ENCODE measurements around the gene ATP8A1. TPM values are rescaled to one million over a fixed set of nuclear protein-coding genes. Genes with fewer than 3 reads are reported as not detected.
A peak's percentile ranks its signal among the peaks of the same experiment; 100 is the strongest.

Gene ATP8A1
- total and polyA plus RNA-seq, 2 donors from 2014 or later: 4.6 to 27.4 TPM

- intact Hi-C loops (cut with DNase I): loop anchor here (5.0 kb wide), 1 partner anchor 305 kb away; no protein-coding TSS in a partner anchor
- Histone ChIP-seq H3K4me3 (ENCODE audit: low read length in 3 of 3) (no peak overlapping the region), H3K9ac (ENCODE audit: low read length in 3 of 3) (no peak overlapping the region), H3K27me3 (ENCODE audit: control insufficient read depth, insufficient read depth, low read length) (no peaks in the 10 kb centered on the region), H3K4me1 (ENCODE audit: control insufficient read depth in 2 of 3, insufficient read depth in 2 of 3, low read depth in 1 of 3, low read length in 3 of 3) (no peaks in the 10 kb centered on the region), H3K9me3 (ENCODE audit: control insufficient read depth in 2 of 3, insufficient read depth in 1 of 3, low read length in 3 of 3) (no peaks in the 10 kb centered on the region), H3K36me3 (ENCODE audit: control insufficient read depth in 2 of 3, insufficient read depth in 3 of 3, low read length in 3 of 3) (no peaks in the 10 kb centered on the region), H3K27ac (ENCODE audit: low read depth in 2 of 2, low read length in 2 of 2) (no peak overlapping the region)
- DNase-seq (no peak), FAIRE-seq (no peak)
- TF ChIP-seq, protein P1, sequence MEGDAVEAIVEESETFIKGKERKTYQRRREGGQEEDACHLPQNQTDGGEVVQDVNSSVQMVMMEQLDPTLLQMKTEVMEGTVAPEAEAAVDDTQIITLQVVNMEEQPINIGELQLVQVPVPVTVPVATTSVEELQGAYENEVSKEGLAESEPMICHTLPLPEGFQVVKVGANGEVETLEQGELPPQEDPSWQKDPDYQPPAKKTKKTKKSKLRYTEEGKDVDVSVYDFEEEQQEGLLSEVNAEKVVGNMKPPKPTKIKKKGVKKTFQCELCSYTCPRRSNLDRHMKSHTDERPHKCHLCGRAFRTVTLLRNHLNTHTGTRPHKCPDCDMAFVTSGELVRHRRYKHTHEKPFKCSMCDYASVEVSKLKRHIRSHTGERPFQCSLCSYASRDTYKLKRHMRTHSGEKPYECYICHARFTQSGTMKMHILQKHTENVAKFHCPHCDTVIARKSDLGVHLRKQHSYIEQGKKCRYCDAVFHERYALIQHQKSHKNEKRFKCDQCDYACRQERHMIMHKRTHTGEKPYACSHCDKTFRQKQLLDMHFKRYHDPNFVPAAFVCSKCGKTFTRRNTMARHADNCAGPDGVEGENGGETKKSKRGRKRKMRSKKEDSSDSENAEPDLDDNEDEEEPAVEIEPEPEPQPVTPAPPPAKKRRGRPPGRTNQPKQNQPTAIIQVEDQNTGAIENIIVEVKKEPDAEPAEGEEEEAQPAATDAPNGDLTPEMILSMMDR (IDR thresholded peaks at IDR 0.05; ENCODE audit: borderline replicate concordance, extremely low read depth, insufficient read depth): no peak
Observed at GRCh38 chr4:42562016-42562415, 94.9 kb downstream of the ATP8A1 start.

- Histone ChIP-seq H3K9me3 (ENCODE audit: control insufficient read depth in 2 of 3, insufficient read depth in 1 of 3, low read length in 3 of 3) (no peaks in the 10 kb centered on the region), H3K36me3 (ENCODE audit: control insufficient read depth in 2 of 3, insufficient read depth in 3 of 3, low read length in 3 of 3) (no peaks in the 10 kb centered on the region), H3K4me3 (ENCODE audit: low read length in 3 of 3) (no peak overlapping the region), H3K27ac (ENCODE audit: low read depth in 2 of 2, low read length in 2 of 2) (no peak overlapping the region), H3K27me3 (ENCODE audit: control insufficient read depth, insufficient read depth, low read length) (no peaks in the 10 kb centered on the region), H3K9ac (ENCODE audit: low read length in 3 of 3) (no peak overlapping the region), H3K4me1 (ENCODE audit: control insufficient read depth in 2 of 3, insufficient read depth in 2 of 3, low read depth in 1 of 3, low read length in 3 of 3) (no peaks in the 10 kb centered on the region)
- intact Hi-C loops (cut with DNase I): loop anchor here (5.0 kb wide), 1 partner anchor 306 kb away; no protein-coding TSS in a partner anchor
- TF ChIP-seq, protein P1 (IDR thresholded peaks at IDR 0.05; ENCODE audit: borderline replicate concordance, extremely low read depth, insufficient read depth): no peak
- DNase-seq (no peak), FAIRE-seq (no peak)
Observed at GRCh38 chr4:42561031-42561430, 95.9 kb downstream of the ATP8A1 start.

DNA sequence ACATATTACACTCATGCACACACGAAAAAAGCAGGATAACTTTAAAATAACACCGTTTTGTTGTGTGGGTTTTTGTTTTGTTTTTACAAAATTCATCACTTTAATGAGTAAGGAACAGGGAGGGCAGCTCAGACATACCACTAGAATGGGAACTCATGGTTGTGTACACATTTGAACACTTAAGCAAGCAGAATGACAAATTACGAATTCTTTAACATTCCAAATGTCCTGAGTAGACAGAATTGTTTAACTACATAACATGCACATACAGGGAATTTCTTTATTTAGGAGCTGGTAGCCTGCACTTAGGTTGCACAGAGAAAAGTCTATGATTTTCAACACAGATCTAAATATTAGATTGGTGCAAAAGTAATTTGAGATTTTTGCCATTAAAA, 96.4 kb downstream of the ATP8A1 start:
- H3K4me3 ChIP-seq (ENCODE audit: low read length in 3 of 3): no peak overlapping the region
- no peaks in the 10 kb centered on the region for H3K9me3 ChIP-seq (ENCODE audit: control insufficient read depth in 2 of 3, insufficient read depth in 1 of 3, low read length in 3 of 3)
- DNase-seq (peak in 1 of 5 donors; percentile 23), FAIRE-seq (no peak)
- TF ChIP-seq, protein P1 (IDR thresholded peaks at IDR 0.05; ENCODE audit: borderline replicate concordance, extremely low read depth, insufficient read depth): no peak
- intact Hi-C loops (cut with DNase I): loop anchor here (5.0 kb wide), 1 partner anchor 307 kb away; no protein-coding TSS in a partner anchor
- no peaks in the 10 kb centered on the region for H3K36me3 ChIP-seq (ENCODE audit: control insufficient read depth in 2 of 3, insufficient read depth in 3 of 3, low read length in 3 of 3)
- H3K27me3 ChIP-seq (ENCODE audit: control insufficient read depth, insufficient read depth, low read length): no peaks in the 10 kb centered on the region
- no peak overlapping the region for H3K27ac ChIP-seq (ENCODE audit: low read depth in 2 of 2, low read length in 2 of 2)
- no peaks in the 10 kb centered on the region for H3K4me1 ChIP-seq (ENCODE audit: control insufficient read depth in 2 of 3, insufficient read depth in 2 of 3, low read depth in 1 of 3, low read length in 3 of 3)
- no peak overlapping the region for H3K9ac ChIP-seq (ENCODE audit: low read length in 3 of 3)

- H3K27me3 ChIP-seq (ENCODE audit: control insufficient read depth, insufficient read depth, low read length): no peaks in the 10 kb centered on the region
- DNase-seq (no peak), FAIRE-seq (no peak)
- H3K36me3 ChIP-seq (ENCODE audit: control insufficient read depth in 2 of 3, insufficient read depth in 3 of 3, low read length in 3 of 3): no peaks in the 10 kb centered on the region
- H3K27ac ChIP-seq (ENCODE audit: low read depth in 2 of 2, low read length in 2 of 2): no peak overlapping the region
- H3K9ac ChIP-seq (ENCODE audit: low read length in 3 of 3): no peak overlapping the region
- TF ChIP-seq, protein P1 (IDR thresholded peaks at IDR 0.05; ENCODE audit: borderline replicate concordance, extremely low read depth, insufficient read depth): no peak
- H3K4me1 ChIP-seq (ENCODE audit: control insufficient read depth in 2 of 3, insufficient read depth in 2 of 3, low read depth in 1 of 3, low read length in 3 of 3): no peaks in the 10 kb centered on the region
- H3K9me3 ChIP-seq (ENCODE audit: control insufficient read depth in 2 of 3, insufficient read depth in 1 of 3, low read length in 3 of 3): no peaks in the 10 kb centered on the region
- no peak overlapping the region for H3K4me3 ChIP-seq (ENCODE audit: low read length in 3 of 3)
- intact Hi-C loops (cut with DNase I): no loop called here
Observed at GRCh38 chr4:42558156-42558555, 98.7 kb downstream of the ATP8A1 start.
